Ascending aorta (tissue), 2 donors: Measurements from ENCODE around the gene PCDH10. TPM values are rescaled to one million over a fixed set of nuclear protein-coding genes. Genes with fewer than 3 reads are reported as not detected.

Experiments
- DNase-seq, 2 donors: peaks; one replicate each; pipeline ENCODE4 v3.0.0-alpha.2; 2019; ENCODE audit warnings: low spot score in 2 of 2
- H3K27ac ChIP-seq, 2 donors: fragments of 200-600 bp; sonication (generic); one replicate each; pipeline ENCODE4 v1.5.1; 2016 to 2017; ENCODE audit warnings: mild to moderate bottlenecking in 1 of 2
- H3K27me3 ChIP-seq: fragments of 200-600 bp; sonication (generic); one replicate; pipeline ENCODE4 v1.5.1; 2017
- H3K36me3 ChIP-seq, 2 donors: fragments of 200-600 bp; sonication (generic); one replicate each; pipeline ENCODE4 v1.5.1; 2016
- H3K4me1 ChIP-seq, 2 donors: fragments of 200-600 bp; sonication (generic); one replicate each; pipeline ENCODE4 v1.5.1; 2016 to 2017; ENCODE audit warnings: mild to moderate bottlenecking in 1 of 2
- H3K4me3 ChIP-seq, 2 donors: fragments of 200-600 bp; sonication (generic); one replicate each; pipeline ENCODE4 v1.5.1; 2016 to 2017; ENCODE audit warnings: mild to moderate bottlenecking in 1 of 2
- H3K9me3 ChIP-seq, 2 donors: fragments of 200-600 bp; sonication (generic); one replicate each; pipeline ENCODE4 v1.5.1; 2016
- intact Hi-C: fragments of 100-400 bp; cut with DNase I; formaldehyde crosslinking; loops from one replicate; pipeline ENCODE4 v1.15.1; 2023
- total RNA-seq: library from RNA; depleted of rRNA; stranded (reverse); fragments of >200 nt; gene quantifications from one replicate; pipeline ENCODE4 v1.1.0, GENCODE V29; 2016
- TF ChIP-seq, protein P1 (sequence below), 3 experiments: fragments of 200-600 bp in 2 of 3; fragments of 450-650 bp in 1 of 3; sonication (generic) in 2 of 3; IDR thresholded peaks; one replicate each; pipeline ENCODE4 v1.5.1; 2016 to 2019; ENCODE audit warnings: antibody characterized with exemption in 3 of 3, mild to moderate bottlenecking in 1 of 3, moderate library complexity in 1 of 3

The PCDH10 gene
- total RNA-seq, 1 donor from 2014 or later, result 45.3 TPM

DNA sequence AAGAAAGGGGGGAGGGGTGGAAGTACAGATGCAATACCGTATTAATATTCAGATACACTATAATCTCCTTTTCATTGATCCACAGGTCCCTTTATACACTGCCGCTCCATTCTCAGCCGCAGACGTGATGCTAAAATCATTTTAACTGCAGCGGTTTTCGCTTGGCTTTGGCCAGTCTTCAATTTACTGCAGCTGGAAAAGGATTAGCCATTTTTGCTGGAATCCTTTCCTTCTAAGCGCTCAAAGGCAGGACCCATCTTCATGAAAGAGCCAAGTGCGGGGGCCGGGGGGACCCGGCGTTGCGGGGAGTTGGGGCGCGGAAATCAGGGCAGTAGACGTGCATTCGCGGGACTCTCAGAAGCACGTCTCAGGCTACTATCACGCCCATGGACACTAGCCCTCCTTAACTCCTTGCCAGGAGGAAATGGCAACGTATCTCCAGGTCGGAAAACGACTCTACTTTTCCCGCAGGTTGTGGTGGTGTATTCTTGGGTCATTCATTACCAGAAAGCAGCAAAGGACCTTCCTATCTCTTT is 1.7 kb upstream of the PCDH10 start:
- Histone ChIP-seq H3K36me3 (no peaks in the 10 kb centered on the region), H3K4me1 (no peaks in the 10 kb centered on the region), H3K9me3 (no peaks in the 10 kb centered on the region), H3K4me3 (peak overlapping the region; percentile 58 to 79), H3K27me3 (no peaks in the 10 kb centered on the region), H3K27ac (peak overlapping the region; percentile 61 to 86)
- peak in 1 of 2 donors; percentile 55 for DNase-seq
- TF ChIP-seq, protein P1, sequence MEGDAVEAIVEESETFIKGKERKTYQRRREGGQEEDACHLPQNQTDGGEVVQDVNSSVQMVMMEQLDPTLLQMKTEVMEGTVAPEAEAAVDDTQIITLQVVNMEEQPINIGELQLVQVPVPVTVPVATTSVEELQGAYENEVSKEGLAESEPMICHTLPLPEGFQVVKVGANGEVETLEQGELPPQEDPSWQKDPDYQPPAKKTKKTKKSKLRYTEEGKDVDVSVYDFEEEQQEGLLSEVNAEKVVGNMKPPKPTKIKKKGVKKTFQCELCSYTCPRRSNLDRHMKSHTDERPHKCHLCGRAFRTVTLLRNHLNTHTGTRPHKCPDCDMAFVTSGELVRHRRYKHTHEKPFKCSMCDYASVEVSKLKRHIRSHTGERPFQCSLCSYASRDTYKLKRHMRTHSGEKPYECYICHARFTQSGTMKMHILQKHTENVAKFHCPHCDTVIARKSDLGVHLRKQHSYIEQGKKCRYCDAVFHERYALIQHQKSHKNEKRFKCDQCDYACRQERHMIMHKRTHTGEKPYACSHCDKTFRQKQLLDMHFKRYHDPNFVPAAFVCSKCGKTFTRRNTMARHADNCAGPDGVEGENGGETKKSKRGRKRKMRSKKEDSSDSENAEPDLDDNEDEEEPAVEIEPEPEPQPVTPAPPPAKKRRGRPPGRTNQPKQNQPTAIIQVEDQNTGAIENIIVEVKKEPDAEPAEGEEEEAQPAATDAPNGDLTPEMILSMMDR (IDR thresholded peaks at IDR 0.05), result no peak
- intact Hi-C loops, result loop anchor here (2.0 to 10.0 kb wide), 5 partner anchors 170 to 1057 kb away; partner anchors contain the start of gene PABPC4L

DNA sequence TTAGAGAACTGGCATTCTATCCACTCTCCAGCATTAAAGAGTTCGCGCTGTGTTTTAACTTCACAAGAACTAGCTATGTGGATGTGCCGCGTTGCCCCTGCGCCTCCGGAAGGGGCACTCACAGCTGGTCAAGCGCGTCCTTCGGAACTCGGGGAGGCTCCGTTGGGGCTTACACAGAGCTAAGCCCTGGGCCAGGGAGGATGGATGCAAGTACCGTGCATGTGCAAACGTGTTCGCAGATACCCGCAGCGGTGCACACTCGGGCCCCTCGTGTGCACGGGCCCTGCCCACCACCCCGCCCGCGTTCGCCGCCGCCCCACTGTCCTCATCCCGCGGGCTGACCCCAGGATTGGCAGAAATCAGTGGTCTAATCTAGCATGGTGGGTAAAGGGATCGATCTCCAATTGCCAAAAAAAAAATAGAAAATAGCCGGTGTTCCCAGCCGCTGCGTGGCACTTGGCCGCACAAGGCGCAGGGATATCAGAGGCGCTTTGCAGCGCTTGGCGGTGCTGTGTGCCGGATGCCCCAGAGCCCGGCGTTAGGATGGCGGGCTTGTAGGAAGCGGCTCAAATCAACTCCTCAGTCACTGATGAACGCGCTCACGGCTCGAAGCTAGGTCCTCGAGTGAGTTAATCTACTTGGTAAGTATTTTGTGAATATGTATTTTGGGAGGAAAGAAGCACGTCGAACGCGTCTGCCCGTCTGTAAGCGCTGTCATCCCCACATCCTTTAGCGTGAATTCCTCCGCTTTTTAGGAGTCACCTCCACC is 989 bp upstream of the PCDH10 start:
- no peaks in the 10 kb centered on the region for H3K9me3 ChIP-seq
- peak in 1 of 2 donors; percentile 75 for DNase-seq
- H3K4me1 ChIP-seq, result no peaks in the 10 kb centered on the region
- H3K4me3 ChIP-seq, result peak overlapping the region; percentile 58 to 79
- intact Hi-C loops, result loop anchor here (2.0 to 10.0 kb wide), 5 partner anchors 169 to 1057 kb away; partner anchors contain the start of gene PABPC4L
- no peaks in the 10 kb centered on the region for H3K36me3 ChIP-seq
- TF ChIP-seq, protein P1 (IDR thresholded peaks at IDR 0.05), result peak in 2 of 3 experiments; percentile 20 to 24
- H3K27ac ChIP-seq, result peak overlapping the region; percentile 61 to 86
- H3K27me3 ChIP-seq, result no peaks in the 10 kb centered on the region

DNA sequence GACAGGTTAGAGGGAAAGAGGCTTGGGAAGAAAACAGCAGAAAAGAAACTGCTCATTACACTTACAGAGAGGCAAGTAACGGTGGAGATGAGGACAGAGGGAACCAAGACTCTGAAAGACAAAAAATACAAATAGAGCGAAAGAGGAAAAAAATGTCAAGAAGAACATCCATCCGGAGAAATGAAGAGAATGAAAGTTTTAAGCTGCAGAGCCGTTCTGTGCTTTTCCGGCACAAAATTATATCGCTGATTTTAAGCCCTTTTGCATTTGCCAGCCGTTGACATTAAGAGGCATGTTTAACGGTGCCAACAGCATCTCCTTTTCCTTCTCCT is 236 bp downstream of the PCDH10 start:
- Histone ChIP-seq H3K27me3 (no peaks in the 10 kb centered on the region), H3K36me3 (no peaks in the 10 kb centered on the region), H3K4me3 (peak overlapping the region; percentile 58 to 79), H3K9me3 (no peaks in the 10 kb centered on the region), H3K27ac (peak overlapping the region; percentile 86 to 93), H3K4me1 (no peaks in the 10 kb centered on the region)
- intact Hi-C loops, result loop anchor here (5.0 to 10.0 kb wide), 4 partner anchors 168 to 1055 kb away; partner anchors contain the start of gene PABPC4L
- DNase-seq, result no peak
- TF ChIP-seq, protein P1 (IDR thresholded peaks at IDR 0.05), result no peak

DNA sequence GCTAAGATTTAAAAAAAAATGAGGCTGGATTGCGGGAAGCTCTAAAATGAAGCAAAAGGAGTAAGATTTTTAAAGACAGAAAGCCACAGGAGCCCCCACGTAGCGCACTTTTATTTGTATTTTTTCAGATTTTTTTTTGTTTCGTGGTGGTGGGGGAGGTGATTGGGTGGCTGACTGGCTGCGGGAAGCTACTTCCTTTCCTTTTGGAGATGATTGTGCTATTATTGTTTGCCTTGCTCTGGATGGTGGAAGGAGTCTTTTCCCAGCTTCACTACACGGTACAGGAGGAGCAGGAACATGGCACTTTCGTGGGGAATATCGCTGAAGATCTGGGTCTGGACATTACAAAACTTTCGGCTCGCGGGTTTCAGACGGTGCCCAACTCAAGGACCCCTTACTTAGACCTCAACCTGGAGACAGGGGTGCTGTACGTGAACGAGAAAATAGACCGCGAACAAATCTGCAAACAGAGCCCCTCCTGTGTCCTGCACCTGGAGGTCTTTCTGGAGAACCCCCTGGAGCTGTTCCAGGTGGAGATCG is 908 bp downstream of the PCDH10 start:
- intact Hi-C loops, result loop anchor here (5.0 to 10.0 kb wide), 5 partner anchors 167 to 1055 kb away; partner anchors contain the start of gene PABPC4L
- Histone ChIP-seq H3K36me3 (no peaks in the 10 kb centered on the region), H3K9me3 (no peaks in the 10 kb centered on the region), H3K27me3 (no peaks in the 10 kb centered on the region), H3K4me3 (peak overlapping the region; percentile 58 to 79), H3K27ac (peak overlapping the region; percentile 86 to 93), H3K4me1 (no peaks in the 10 kb centered on the region)
- TF ChIP-seq, protein P1 (IDR thresholded peaks at IDR 0.05), result no peak
- DNase-seq, result peak in 1 of 2 donors; percentile 53

DNA sequence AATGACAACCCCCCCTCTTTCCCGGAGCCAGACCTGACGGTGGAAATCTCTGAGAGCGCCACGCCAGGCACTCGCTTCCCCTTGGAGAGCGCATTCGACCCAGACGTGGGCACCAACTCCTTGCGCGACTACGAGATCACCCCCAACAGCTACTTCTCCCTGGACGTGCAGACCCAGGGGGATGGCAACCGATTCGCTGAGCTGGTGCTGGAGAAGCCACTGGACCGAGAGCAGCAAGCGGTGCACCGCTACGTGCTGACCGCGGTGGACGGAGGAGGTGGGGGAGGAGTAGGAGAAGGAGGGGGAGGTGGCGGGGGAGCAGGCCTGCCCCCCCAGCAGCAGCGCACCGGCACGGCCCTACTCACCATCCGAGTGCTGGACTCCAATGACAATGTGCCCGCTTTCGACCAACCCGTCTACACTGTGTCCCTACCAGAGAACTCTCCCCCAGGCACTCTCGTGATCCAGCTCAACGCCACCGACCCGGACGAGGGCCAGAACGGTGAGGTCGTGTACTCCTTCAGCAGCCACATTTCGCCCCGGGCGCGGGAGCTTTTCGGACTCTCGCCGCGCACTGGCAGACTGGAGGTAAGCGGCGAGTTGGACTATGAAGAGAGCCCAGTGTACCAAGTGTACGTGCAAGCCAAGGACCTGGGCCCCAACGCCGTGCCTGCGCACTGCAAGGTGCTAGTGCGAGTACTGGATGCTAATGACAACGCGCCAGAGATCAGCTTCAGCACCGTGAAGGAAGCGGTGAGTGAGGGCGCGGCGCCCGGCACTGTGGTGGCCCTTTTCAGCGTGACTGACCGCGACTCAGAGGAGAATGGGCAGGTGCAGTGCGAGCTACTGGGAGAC is 1.6 kb downstream of the PCDH10 start:
- intact Hi-C loops, result loop anchor here (10.0 kb wide), 1 partner anchor 604 kb away; no protein-coding TSS in a partner anchor
- no peaks in the 10 kb centered on the region for H3K9me3 ChIP-seq
- TF ChIP-seq, protein P1 (IDR thresholded peaks at IDR 0.05), result no peak
- H3K27me3 ChIP-seq, result no peaks in the 10 kb centered on the region
- H3K4me3 ChIP-seq, result peak overlapping the region; percentile 58 to 79
- peak in 1 of 2 donors; percentile 71 for DNase-seq
- H3K4me1 ChIP-seq, result no peaks in the 10 kb centered on the region
- H3K27ac ChIP-seq, result peak overlapping the region; percentile 86 to 93
- no peaks in the 10 kb centered on the region for H3K36me3 ChIP-seq
